ENCODE results near the gene RASA3. TPM values are rescaled to one million over a fixed set of nuclear protein-coding genes. Genes with fewer than 3 reads are reported as not detected.

The RASA3 gene
- total and polyA plus RNA-seq, 9 of the 15 experiments (the other 6 are each of a cell fraction or from before 2014, with no cell fraction given): 0.72 to 25.3 (median 14.4) TPM

DNA sequence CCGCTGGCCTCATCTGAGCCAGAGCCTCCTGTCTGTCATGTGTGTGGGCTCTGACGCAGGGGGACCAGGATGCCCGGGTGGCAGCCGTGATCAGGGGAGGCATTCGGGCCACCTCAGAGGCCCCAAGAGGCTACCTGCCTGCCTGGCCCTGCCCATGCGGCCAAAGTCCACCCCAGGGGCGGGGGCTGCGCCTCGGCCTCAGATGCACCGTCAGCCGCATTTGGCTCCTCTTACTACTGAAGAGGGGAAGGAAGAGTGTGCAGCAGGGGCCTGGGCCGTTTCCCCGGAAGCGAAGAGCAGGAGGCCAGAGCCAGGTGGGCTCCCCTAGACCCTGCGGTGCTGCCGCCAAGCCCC is 192.5 kb downstream of the RASA3 start:
- Histone ChIP-seq H3K9me3 (replicated peaks; ENCODE audit: control insufficient read depth, insufficient read depth, low read depth, low read length) (no peaks in the 10 kb centered on the region), H3K9me1 (ENCODE audit: control insufficient read depth, insufficient read depth, low read length) (no peaks in the 10 kb centered on the region), H3K4me2 (ENCODE audit: insufficient read depth, low read length) (no peak overlapping the region), H3K4me1 (replicated peaks in 1 of 2; ENCODE audit: control insufficient read depth in 2 of 2, insufficient read depth in 2 of 2, low read length in 2 of 2) (peaks cover 0 to 17% of the 10 kb centered on the region in 2 experiments; a peak in 2 of 5 replicates), H3K4me3 (no peak overlapping the region), H3K79me2 (ENCODE audit: control insufficient read depth, insufficient read depth, low read length) (no peaks in the 10 kb centered on the region), H3K27me3 (ENCODE audit: control insufficient read depth in 2 of 2, insufficient read depth in 2 of 2, low read length in 2 of 2) (peaks cover 35 to 81% of the 10 kb centered on the region in 2 experiments), H2AFZ (ENCODE audit: low read depth, low read length) (no peak overlapping the region), H4K20me1 (replicated peaks; ENCODE audit: control insufficient read depth, insufficient read depth, low read length) (no peaks in the 10 kb centered on the region; the same call in 1 of the 2 replicates), H3K36me3 (ENCODE audit: control insufficient read depth, insufficient read depth, low read length) (no peaks in the 10 kb centered on the region), H3K27ac (ENCODE audit: extremely low read depth, low read depth, low read length) (no peak overlapping the region), H3K9ac (ENCODE audit: insufficient read depth in 1 of 2, low read depth in 2 of 2, low read length in 2 of 2) (no peak overlapping the region)
- ChIA-PET CTCF (ENCODE audit: low intra/inter-chr PET ratio) (no interaction called here), POLR2A (no interaction called here)
- in situ Hi-C loops (cut with MboI): no loop called here
- WGBS (ENCODE audit: insufficient coverage, low coverage, missing lambda C conversion rate): 9% methylated on average over 13 of the region's 16 CpGs
- ATAC-seq: no peak
- DNase-seq (ENCODE audit: extremely low read depth in 1 of 4, low spot score in 3 of 4): no peak
- TF ChIP-seq SLC30A9 (CRISPR knock-in tag; IDR thresholded peaks at IDR 0.05) (no peak), FOSL1 (tag; conservative IDR thresholded peaks at IDR 0.05) (no peak), SMC3 (conservative IDR thresholded peaks at IDR 0.05; ENCODE audit: insufficient read depth, low read depth, low read length) (no peak), HOXB6 (CRISPR knock-in tag; IDR thresholded peaks at IDR 0.05; ENCODE audit: borderline replicate concordance) (no peak), SAFB2 (IDR thresholded peaks at IDR 0.05; ENCODE audit: borderline replicate concordance, low read depth, low read length, severe bottlenecking) (no peak), HDAC3 (IDR thresholded peaks at IDR 0.05; ENCODE audit: borderline replicate concordance, partially characterized antibody) (no peak)
- FAIRE-seq: no peak
- no TSS peak for BruUV-seq (replicated peaks)
- intact Hi-C loops (cut with micrococcal nuclease): no loop called here

All from K562 (cell line).